ENCODE measurements around the gene MYL6. TPM values are rescaled to one million over a fixed set of nuclear protein-coding genes. Genes with fewer than 3 reads are reported as not detected.
A peak's percentile ranks its signal among the peaks of the same experiment; 100 is the strongest.

Gene MYL6
- total RNA-seq, 1 experiment from 2014 or later: 1,181 TPM

DNA sequence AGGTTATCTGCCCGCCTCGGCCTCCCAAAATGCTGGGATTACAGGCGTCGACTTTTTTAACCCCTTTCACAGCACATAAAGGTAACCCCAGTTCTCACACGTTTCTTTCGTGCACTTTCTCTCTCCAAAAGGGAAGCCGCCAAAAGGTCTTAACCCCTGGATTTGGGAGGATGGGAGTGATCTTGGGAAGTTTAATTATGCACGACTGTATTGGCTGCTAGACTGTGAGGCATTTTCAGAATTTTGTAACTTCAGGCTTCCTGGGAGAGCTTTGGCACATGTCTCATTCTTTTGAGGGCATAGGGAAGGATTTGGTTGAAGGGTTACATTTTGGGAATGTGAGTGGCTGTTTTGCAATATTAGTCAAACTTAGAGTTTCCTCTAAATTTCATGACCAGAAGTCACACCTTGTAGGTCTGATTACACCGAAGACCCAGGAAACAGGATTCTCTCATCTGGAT is 32.6 kb downstream of the MYL6 start:
- Histone ChIP-seq H3K18ac (ENCODE audit: insufficient read length, low read depth, low read length) (no peak overlapping the region), H3T11ph (ENCODE audit: low read length) (no peak overlapping the region), H4K91ac (ENCODE audit: insufficient read length, low read depth, low read length) (no peak overlapping the region), H3K79me2 (ENCODE audit: insufficient read depth, low read length) (peaks cover 8% of the 10 kb centered on the region; the same call in 1 of the 2 replicates), H4K8ac (replicated peaks; ENCODE audit: insufficient read length, low read depth, low read length) (no peak overlapping the region), H2AFZ (ENCODE audit: low read length) (peak overlapping the region; percentile 90), H4K5ac (ENCODE audit: insufficient read length, low read depth, low read length) (no peak overlapping the region), H3K79me1 (ENCODE audit: insufficient read depth, low read depth, low read length, poor library complexity, severe bottlenecking) (peaks cover 6% of the 10 kb centered on the region), H3K27ac (ENCODE audit: insufficient read length, low read depth, low read length) (no peak overlapping the region), H2BK15ac (ENCODE audit: low read depth, low read length) (no peak overlapping the region), H3K56ac (ENCODE audit: insufficient read length, low read depth, low read length) (no peak overlapping the region), H3K4me1 (ENCODE audit: insufficient read depth, low read length) (peaks cover 8% of the 10 kb centered on the region), H3K4ac (ENCODE audit: low read depth, low read length) (no peak overlapping the region), H3K23me2 (ENCODE audit: insufficient read length, low read depth, low read length, poor library complexity, severe bottlenecking) (peaks cover 12% of the 10 kb centered on the region), H4K20me1 (ENCODE audit: control insufficient read depth, insufficient read depth, insufficient read length) (no peaks in the 10 kb centered on the region), H3K9ac (ENCODE audit: extremely low read depth, insufficient read length, low read length) (peak overlapping the region; percentile 47), H2BK12ac (ENCODE audit: insufficient read length, low read depth, low read length) (no peak overlapping the region), H3K4me2 (ENCODE audit: insufficient read depth, insufficient read length, low read length) (peak overlapping the region; percentile 86), H3K9me3 (ENCODE audit: control insufficient read depth, low read depth, low read length) (no peaks in the 10 kb centered on the region), H2BK20ac (ENCODE audit: low read depth, low read length, poor library complexity, severe bottlenecking) (no peak overlapping the region), H3K27me3 (ENCODE audit: insufficient read depth, low read length) (no peaks in the 10 kb centered on the region), H2BK5ac (ENCODE audit: insufficient read length, low read length) (no peak overlapping the region), H2AK5ac (ENCODE audit: insufficient read length, low read length) (no peak overlapping the region), H2BK120ac (ENCODE audit: low read depth, low read length, poor library complexity, severe bottlenecking) (no peak overlapping the region), H3K23ac (ENCODE audit: insufficient read length, low read depth, low read length) (no peak overlapping the region), H3K14ac (ENCODE audit: insufficient read depth, low read length) (peak overlapping the region; percentile 23; the same call in 1 of the 2 replicates)
- Mint-ChIP-seq H3K27ac (peak overlapping the region; percentile 97 to 99 (median 99)), H3K4me1 (peaks cover 24 to 27% of the 10 kb centered on the region in 2 experiments), H3K36me3 (ENCODE audit: insufficient read depth in 1 of 3, low read depth in 3 of 3) (peaks cover 25 to 38% (median 32%) of the 10 kb centered on the region in 3 experiments; a peak in 6 of 7 replicates), H3K9me3 (0 out of 5 replicates have a peak, but pooled peaks cover 0 to 3% of the 10 kb centered on the region in 2 experiments), H3K4me3 (peak overlapping the region; percentile 94 to 98), H3K27me3 (ENCODE audit: low read depth) (peaks cover 3% of the 10 kb centered on the region; the same call in 1 of the 2 replicates)
- DNase-seq: no peak
- WGBS (ENCODE audit: extremely low coverage, insufficient read length, low lambda C conversion rate): no CpG with 5 or more reads among the region's 9 CpGs
- TF ChIP-seq, protein P1, sequence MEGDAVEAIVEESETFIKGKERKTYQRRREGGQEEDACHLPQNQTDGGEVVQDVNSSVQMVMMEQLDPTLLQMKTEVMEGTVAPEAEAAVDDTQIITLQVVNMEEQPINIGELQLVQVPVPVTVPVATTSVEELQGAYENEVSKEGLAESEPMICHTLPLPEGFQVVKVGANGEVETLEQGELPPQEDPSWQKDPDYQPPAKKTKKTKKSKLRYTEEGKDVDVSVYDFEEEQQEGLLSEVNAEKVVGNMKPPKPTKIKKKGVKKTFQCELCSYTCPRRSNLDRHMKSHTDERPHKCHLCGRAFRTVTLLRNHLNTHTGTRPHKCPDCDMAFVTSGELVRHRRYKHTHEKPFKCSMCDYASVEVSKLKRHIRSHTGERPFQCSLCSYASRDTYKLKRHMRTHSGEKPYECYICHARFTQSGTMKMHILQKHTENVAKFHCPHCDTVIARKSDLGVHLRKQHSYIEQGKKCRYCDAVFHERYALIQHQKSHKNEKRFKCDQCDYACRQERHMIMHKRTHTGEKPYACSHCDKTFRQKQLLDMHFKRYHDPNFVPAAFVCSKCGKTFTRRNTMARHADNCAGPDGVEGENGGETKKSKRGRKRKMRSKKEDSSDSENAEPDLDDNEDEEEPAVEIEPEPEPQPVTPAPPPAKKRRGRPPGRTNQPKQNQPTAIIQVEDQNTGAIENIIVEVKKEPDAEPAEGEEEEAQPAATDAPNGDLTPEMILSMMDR (conservative IDR thresholded peaks at IDR 0.05): no peak
